Breast epithelium (tissue), 4 donors: ENCODE data around the gene ATRN. TPM values are rescaled to one million over a fixed set of nuclear protein-coding genes. Genes with fewer than 3 reads are reported as not detected.
"Not testable (repeated sequence)": the region's sequence is repeated elsewhere in the genome, so short reads cannot be mapped to it uniquely, and the experiment has no call there.

Experiments
- DNase-seq, 2 donors: peaks; one replicate each; pipeline ENCODE4 v3.0.0-alpha.2; 2019; ENCODE audit warnings: low spot score in 2 of 2
- H3K27ac ChIP-seq, 2 donors: fragments of 200-600 bp; sonication (generic) in 1 of 2; one replicate each; pipeline ENCODE4 v1.5.1; 2016 to 2019; ENCODE audit warnings: mild to moderate bottlenecking in 1 of 2
- H3K27me3 ChIP-seq, 2 donors: fragments of 200-600 bp; sonication (generic) in 1 of 2; one replicate each; pipeline versions ENCODE4 v1.5.1 to v1.6.0; 2017 to 2019; ENCODE audit warnings: control low read depth in 1 of 2, mild to moderate bottlenecking in 1 of 2
- H3K36me3 ChIP-seq: fragments of 200-600 bp; one replicate; pipeline ENCODE4 v1.5.1; 2019
- H3K4me1 ChIP-seq, 2 donors: fragments of 200-600 bp; sonication (generic); one replicate each; pipeline ENCODE4 v1.5.1; 2016 to 2019; ENCODE audit warnings: control low read depth in 1 of 2
- H3K4me3 ChIP-seq, 3 donors: fragments of 200-600 bp; sonication (generic); 1 replicate in 2 of 3; 2 replicates in 1 of 3; pipeline ENCODE4 v1.5.1; 2016 to 2019; ENCODE audit warnings: mild to moderate bottlenecking in 3 of 3, moderate library complexity in 2 of 3
- H3K9me3 ChIP-seq, 2 donors: fragments of 200-600 bp; sonication (generic) in 1 of 2; one replicate each; pipeline ENCODE4 v1.5.1; 2016 to 2019; ENCODE audit warnings: control low read depth in 1 of 2
- POLR2A ChIP-seq: fragments of 450-650 bp; IDR thresholded peaks from one replicate; pipeline ENCODE4 v1.6.1; 2016; ENCODE audit warnings: antibody characterized with exemption, mild to moderate bottlenecking, moderate library complexity
- POLR2AphosphoS5 ChIP-seq, 3 donors: sonication (generic); formaldehyde crosslinking; IDR thresholded peaks; one replicate each; pipeline ENCODE4 v1.6.1; 2017; ENCODE audit warnings: antibody characterized with exemption in 3 of 3
- intact Hi-C: fragments of 100-400 bp; cut with DNase I; formaldehyde crosslinking; loops from one replicate; pipeline ENCODE4 v1.15.1; 2023; ENCODE audit warnings: low total_unique reads
- total RNA-seq, 3 donors: library from RNA; depleted of rRNA; stranded (reverse); fragments of >200 nt; gene quantifications; one replicate each; pipeline ENCODE4 v1.1.0, GENCODE V29; 2016
- TF ChIP-seq, protein P1 (sequence below), 3 donors: fragments of 450-650 bp; IDR thresholded peaks; one replicate each; pipeline ENCODE4 v1.5.1; 2016 to 2017; ENCODE audit warnings: antibody characterized with exemption in 3 of 3, mild to moderate bottlenecking in 3 of 3, moderate library complexity in 3 of 3

ATRN gene
- total RNA-seq, 3 donors from 2014 or later, result 26.5 to 35.6 (median 32.3) TPM

DNA sequence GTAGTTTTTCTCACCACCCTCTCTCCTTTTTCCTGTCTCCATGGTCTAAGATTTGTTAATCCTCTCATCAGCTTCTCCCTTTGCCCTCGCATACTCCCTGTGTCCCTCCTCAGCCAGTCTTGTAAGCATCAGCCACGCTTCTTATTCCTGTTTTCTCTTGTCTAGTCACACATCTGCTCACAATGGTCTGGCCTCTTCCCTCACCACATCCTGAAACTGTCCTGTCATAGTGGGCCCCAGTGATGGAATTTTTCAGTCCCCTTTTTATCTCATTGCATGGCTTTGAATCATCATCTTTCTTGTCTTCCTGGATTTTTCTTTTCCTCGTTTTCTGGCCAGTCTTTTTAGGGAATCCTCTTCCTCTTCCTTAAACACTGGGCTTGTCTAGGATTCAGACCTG lies 135.2 kb downstream of the ATRN start:
- Histone ChIP-seq H3K27me3 (no peaks in the 10 kb centered on the region), H3K36me3 (no peaks in the 10 kb centered on the region), H3K27ac (no peak overlapping the region), H3K4me3 (no peak overlapping the region), H3K4me1 (no peaks in the 10 kb centered on the region), H3K9me3 (no peaks in the 10 kb centered on the region)
- TF ChIP-seq, protein P1, sequence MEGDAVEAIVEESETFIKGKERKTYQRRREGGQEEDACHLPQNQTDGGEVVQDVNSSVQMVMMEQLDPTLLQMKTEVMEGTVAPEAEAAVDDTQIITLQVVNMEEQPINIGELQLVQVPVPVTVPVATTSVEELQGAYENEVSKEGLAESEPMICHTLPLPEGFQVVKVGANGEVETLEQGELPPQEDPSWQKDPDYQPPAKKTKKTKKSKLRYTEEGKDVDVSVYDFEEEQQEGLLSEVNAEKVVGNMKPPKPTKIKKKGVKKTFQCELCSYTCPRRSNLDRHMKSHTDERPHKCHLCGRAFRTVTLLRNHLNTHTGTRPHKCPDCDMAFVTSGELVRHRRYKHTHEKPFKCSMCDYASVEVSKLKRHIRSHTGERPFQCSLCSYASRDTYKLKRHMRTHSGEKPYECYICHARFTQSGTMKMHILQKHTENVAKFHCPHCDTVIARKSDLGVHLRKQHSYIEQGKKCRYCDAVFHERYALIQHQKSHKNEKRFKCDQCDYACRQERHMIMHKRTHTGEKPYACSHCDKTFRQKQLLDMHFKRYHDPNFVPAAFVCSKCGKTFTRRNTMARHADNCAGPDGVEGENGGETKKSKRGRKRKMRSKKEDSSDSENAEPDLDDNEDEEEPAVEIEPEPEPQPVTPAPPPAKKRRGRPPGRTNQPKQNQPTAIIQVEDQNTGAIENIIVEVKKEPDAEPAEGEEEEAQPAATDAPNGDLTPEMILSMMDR (IDR thresholded peaks at IDR 0.05), result no peak
- TF ChIP-seq POLR2AphosphoS5 (IDR thresholded peaks at IDR 0.05), result no peak
- no peak for TF ChIP-seq POLR2A
- DNase-seq, result no peak
- intact Hi-C loops, result no loop called here

DNA sequence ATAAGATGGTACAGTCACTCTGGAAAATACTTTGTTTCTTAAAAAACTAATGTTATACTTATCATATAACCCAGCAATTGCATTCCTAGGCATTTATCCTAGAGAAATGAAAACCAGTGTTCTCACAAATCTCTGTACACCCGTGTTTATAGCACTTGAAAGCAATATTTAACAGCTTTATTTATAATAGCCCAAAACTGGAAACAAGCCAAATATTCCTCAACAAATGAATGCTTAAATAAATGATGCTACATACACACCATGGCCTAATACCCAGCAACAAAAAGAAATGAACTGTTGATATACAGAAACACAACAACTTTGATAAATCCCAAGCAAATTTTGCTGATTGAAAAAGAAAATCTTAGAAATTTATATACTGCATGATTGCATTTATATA lies 141.1 kb downstream of the ATRN start:
- no peaks in the 10 kb centered on the region for H3K9me3 ChIP-seq
- H3K4me3 ChIP-seq, result no peak overlapping the region
- TF ChIP-seq POLR2A, result no peak
- TF ChIP-seq, protein P1 (IDR thresholded peaks at IDR 0.05), result no peak
- no peak for TF ChIP-seq POLR2AphosphoS5 (IDR thresholded peaks at IDR 0.05)
- DNase-seq, result no peak
- no peaks in the 10 kb centered on the region for H3K36me3 ChIP-seq
- no peak overlapping the region for H3K27ac ChIP-seq
- intact Hi-C loops, result no loop called here
- no peaks in the 10 kb centered on the region for H3K4me1 ChIP-seq
- H3K27me3 ChIP-seq, result no peaks in the 10 kb centered on the region

DNA sequence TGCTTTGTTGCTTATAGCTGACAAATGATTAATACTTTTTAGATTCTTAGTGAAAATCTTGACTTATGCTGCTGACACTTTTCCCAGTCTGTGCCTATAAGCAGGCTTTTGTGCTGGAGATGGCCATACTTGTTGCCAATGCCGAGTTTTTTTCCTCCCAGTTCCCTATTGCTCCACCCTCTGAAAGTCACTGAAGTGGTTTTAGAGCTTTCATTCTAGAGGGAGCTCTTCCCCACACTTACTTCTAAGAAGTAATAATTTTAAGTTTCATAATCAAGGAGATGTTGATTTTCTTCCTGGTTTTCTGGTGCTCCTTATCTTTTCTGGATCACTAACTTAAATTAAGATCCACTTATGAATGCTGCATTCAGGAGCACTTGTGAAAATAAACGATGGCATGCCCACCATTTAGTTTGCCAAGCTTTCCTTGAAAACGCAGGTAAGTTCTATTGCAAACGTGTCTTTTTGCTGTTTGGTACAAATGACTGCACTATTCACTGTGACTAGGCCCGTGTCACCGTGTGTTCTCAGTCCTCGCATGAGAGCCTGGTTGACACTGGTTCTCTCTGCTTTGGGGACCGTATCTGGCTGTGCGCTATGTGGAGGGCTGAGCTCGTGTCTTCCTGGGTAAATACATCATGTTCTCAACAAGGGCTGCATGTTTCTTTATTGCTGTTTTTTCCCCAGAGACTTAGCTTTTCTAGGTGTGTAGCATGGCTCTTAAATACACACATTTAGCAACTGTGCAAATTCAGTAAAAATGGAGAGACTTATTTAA lies 142.2 kb downstream of the ATRN start:
- intact Hi-C loops, result no loop called here
- no peak overlapping the region for H3K27ac ChIP-seq
- no peak overlapping the region for H3K4me3 ChIP-seq

DNA sequence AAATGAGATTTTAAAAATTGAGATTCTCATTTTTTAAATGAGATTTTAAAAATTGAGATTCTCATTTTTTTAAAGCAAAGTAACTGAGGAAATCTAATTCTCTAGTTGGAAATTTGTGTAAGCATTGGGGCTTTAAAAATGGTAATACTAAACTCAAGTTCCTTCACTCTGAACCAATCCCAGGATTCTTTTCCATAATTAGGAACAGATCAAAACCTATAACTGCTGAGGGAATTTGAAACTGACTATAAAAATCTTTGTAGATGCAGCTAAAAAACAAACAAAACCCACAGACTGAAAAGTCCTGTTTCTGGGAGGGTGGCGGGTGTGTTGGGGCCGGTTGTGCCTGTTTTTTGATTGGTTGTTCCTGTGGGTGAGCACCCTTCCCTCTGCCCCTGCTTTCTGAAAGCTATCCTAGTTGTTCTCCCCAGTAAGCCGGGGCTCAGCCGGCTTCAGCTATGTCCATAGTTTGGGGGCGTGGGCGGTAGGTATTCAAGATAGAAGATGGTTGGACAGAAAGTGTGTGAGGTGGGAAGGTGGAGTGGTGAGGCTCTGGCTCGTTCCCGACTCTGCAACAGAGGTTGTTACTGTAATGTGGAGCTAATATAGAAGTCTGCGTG lies 143.1 kb downstream of the ATRN start:
- Histone ChIP-seq H3K4me1 (no peaks in the 10 kb centered on the region), H3K4me3 (peak overlapping the region in 1 of 3 donors; percentile 23), H3K27me3 (no peaks in the 10 kb centered on the region), H3K36me3 (no peaks in the 10 kb centered on the region), H3K27ac (no peak overlapping the region), H3K9me3 (no peaks in the 10 kb centered on the region)
- intact Hi-C loops, result no loop called here
- no peak for DNase-seq
- TF ChIP-seq POLR2A (no peak), POLR2AphosphoS5 (IDR thresholded peaks at IDR 0.05) (no peak)
- TF ChIP-seq, protein P1 (IDR thresholded peaks at IDR 0.05), result no peak

More for the DNA sequence above, 142.2 kb downstream of the ATRN start:
- no peak for TF ChIP-seq POLR2AphosphoS5 (IDR thresholded peaks at IDR 0.05)
- TF ChIP-seq POLR2A, result no peak
- TF ChIP-seq, protein P1 (IDR thresholded peaks at IDR 0.05), result no peak
- Histone ChIP-seq H3K9me3 (no peaks in the 10 kb centered on the region), H3K36me3 (no peaks in the 10 kb centered on the region), H3K4me1 (no peaks in the 10 kb centered on the region), H3K27me3 (no peaks in the 10 kb centered on the region)
- DNase-seq, result no peak

DNA sequence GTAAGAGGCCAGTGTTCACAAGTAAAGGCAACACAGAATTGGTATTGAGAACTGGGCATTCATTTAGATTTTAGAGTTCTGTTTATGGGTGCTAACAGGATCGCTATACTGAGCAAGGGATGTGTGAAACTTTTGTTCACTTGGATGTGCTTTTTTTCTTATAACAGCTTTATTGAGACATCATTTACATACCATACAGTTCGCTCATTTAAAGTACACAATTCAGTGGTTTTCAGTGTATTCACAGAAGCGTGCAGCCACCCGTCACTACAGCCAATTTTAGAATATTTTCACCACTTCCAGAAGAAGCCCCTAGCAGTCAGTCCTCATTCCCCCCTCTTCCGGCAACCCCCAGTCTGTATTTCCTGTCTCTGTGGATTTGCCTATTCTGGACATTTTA lies 143.6 kb downstream of the ATRN start:
- intact Hi-C loops, result no loop called here
- DNase-seq, result no peak
- Histone ChIP-seq H3K36me3 (no peaks in the 10 kb centered on the region), H3K9me3 (no peaks in the 10 kb centered on the region), H3K27ac (no peak overlapping the region), H3K27me3 (no peaks in the 10 kb centered on the region), H3K4me3 (peak overlapping the region in 1 of 3 donors; percentile 23), H3K4me1 (no peaks in the 10 kb centered on the region)
- TF ChIP-seq POLR2AphosphoS5 (IDR thresholded peaks at IDR 0.05) (no peak), POLR2A (no peak)
- TF ChIP-seq, protein P1 (IDR thresholded peaks at IDR 0.05), result no peak

DNA sequence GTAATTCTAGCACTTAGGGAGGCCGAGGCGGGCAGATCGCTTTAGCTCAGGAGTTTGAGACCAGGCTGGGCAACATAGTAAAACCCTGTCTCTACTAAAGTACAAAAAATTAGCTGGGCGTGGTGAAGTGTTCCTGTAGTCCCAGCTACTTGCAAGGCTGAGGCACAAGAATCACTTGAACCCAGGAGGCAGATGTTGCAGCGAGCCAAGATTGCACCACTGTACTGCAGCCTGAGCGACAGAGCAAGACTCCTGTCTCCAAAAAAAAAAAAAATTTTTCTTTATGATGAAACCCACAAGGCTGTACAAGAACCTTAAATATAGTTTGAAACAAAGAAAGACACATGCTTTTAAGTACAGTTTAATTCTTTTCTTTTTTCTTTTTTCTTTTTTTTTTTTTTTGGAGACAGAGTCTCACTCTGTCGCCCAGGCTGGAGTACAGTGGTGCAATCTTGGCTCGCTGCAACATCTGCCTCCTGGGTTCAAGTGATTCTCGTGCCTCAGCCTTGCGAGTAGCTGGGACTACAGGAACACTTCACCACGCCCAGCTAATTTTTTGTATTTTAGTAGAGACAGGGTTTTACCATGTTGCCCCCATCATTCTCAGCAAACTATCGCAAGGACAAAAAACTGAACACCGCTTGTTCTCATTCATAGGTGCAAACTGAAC lies 144.5 kb downstream of the ATRN start:
- H3K27ac ChIP-seq, result not testable (repeated sequence)

More for the DNA sequence above, 144.5 kb downstream of the ATRN start:
- intact Hi-C loops, H3K4me3 ChIP-seq, DNase-seq, H3K27me3 ChIP-seq, H3K4me1 ChIP-seq, H3K36me3 ChIP-seq, H3K9me3 ChIP-seq: not testable (repeated sequence)
